Skeletal muscle satellite cell (primary cell): ENCODE results near the gene HRH3.
A peak's percentile ranks its signal among the peaks of the same experiment; 100 is the strongest.

ENCODE experiments used
- H3K27me3 ChIP-seq: 2 replicates; pipeline ENCODE4 v1.7.0; 2013; ENCODE audit warnings: low read length; ENCODE audit not compliant: control insufficient read depth, insufficient read depth
- H3K36me3 ChIP-seq: 2 replicates; pipeline ENCODE4 v1.7.0; 2013; ENCODE audit warnings: mild to moderate bottlenecking, control low read depth, low read length; ENCODE audit not compliant: insufficient read depth
- H3K4me1 ChIP-seq: 2 replicates; pipeline ENCODE4 v1.7.0; 2013; ENCODE audit warnings: low read length; ENCODE audit not compliant: control insufficient read depth, insufficient read depth
- H3K4me2 ChIP-seq: 2 replicates; pipeline ENCODE4 v1.7.0; 2013; ENCODE audit warnings: mild to moderate bottlenecking, low read length
- H3K4me3 ChIP-seq: 2 replicates; pipeline ENCODE4 v1.7.0; 2013; ENCODE audit warnings: low read length
- H3K9ac ChIP-seq: 2 replicates; pipeline ENCODE4 v1.7.0; 2013; ENCODE audit warnings: mild to moderate bottlenecking, low read depth, low read length, moderate library complexity
- H3K9me3 ChIP-seq: replicated peaks from 2 replicates; pipeline ENCODE4 v1.7.0; 2013; ENCODE audit warnings: mild to moderate bottlenecking, control low read depth, low read length

HRH3 gene

GRCh38 chr20:62211216-62211615, 8.9 kb downstream of the HRH3 start:
- H3K36me3 ChIP-seq = no peaks in the 10 kb centered on the region
- H3K4me2 ChIP-seq = no peak overlapping the region
- H3K9me3 ChIP-seq = no peaks in the 10 kb centered on the region
- no peaks in the 10 kb centered on the region for H3K4me1 ChIP-seq
- no peak overlapping the region for H3K4me3 ChIP-seq
- peaks cover 60% of the 10 kb centered on the region for H3K27me3 ChIP-seq
- H3K9ac ChIP-seq = no peak overlapping the region

GRCh38 chr20:62210496-62210855, 9.6 kb downstream of the HRH3 start:
- no peak overlapping the region for H3K4me3 ChIP-seq
- H3K9me3 ChIP-seq = no peaks in the 10 kb centered on the region
- no peak overlapping the region for H3K4me2 ChIP-seq
- peaks cover 53% of the 10 kb centered on the region for H3K27me3 ChIP-seq
- H3K9ac ChIP-seq = no peak overlapping the region
- H3K4me1 ChIP-seq = no peaks in the 10 kb centered on the region
- no peaks in the 10 kb centered on the region for H3K36me3 ChIP-seq

GRCh38 chr20:62209850-62210495, 10.1 kb downstream of the HRH3 start:
- peaks cover 48% of the 10 kb centered on the region for H3K27me3 ChIP-seq
- no peak overlapping the region for H3K9ac ChIP-seq
- H3K4me2 ChIP-seq = no peak overlapping the region
- H3K9me3 ChIP-seq = no peaks in the 10 kb centered on the region
- no peaks in the 10 kb centered on the region for H3K4me1 ChIP-seq
- H3K4me3 ChIP-seq = no peak overlapping the region
- no peaks in the 10 kb centered on the region for H3K36me3 ChIP-seq

- Histone ChIP-seq H3K9me3 (no peaks in the 10 kb centered on the region), H3K36me3 (no peaks in the 10 kb centered on the region), H3K4me3 (no peak overlapping the region), H3K4me1 (no peaks in the 10 kb centered on the region), H3K4me2 (no peak overlapping the region), H3K27me3 (peaks cover 39% of the 10 kb centered on the region), H3K9ac (no peak overlapping the region)
Measured at GRCh38 chr20:62208795-62209755, 11.0 kb downstream of the HRH3 start.

GRCh38 chr20:62208061-62208794, 11.8 kb downstream of the HRH3 start:
- Histone ChIP-seq H3K4me1 (peaks cover 7% of the 10 kb centered on the region), H3K9me3 (no peaks in the 10 kb centered on the region), H3K4me3 (no peak overlapping the region), H3K4me2 (no peak overlapping the region), H3K27me3 (peaks cover 34% of the 10 kb centered on the region), H3K9ac (no peak overlapping the region), H3K36me3 (peaks cover 3% of the 10 kb centered on the region)

- H3K4me1 ChIP-seq = peaks cover 22% of the 10 kb centered on the region
- H3K9ac ChIP-seq = no peak overlapping the region
- H3K4me2 ChIP-seq = no peak overlapping the region
- peaks cover 24% of the 10 kb centered on the region for H3K27me3 ChIP-seq
- no peaks in the 10 kb centered on the region for H3K9me3 ChIP-seq
- H3K4me3 ChIP-seq = no peak overlapping the region
- peaks cover 11% of the 10 kb centered on the region for H3K36me3 ChIP-seq
Measured at GRCh38 chr20:62206388-62206775, 13.7 kb downstream of the HRH3 start.

GRCh38 chr20:62205618-62206387, 14.3 kb downstream of the HRH3 start:
- H3K4me3 ChIP-seq = no peak overlapping the region
- peaks cover 25% of the 10 kb centered on the region for H3K4me1 ChIP-seq
- no peaks in the 10 kb centered on the region for H3K9me3 ChIP-seq

GRCh38 chr20:62203378-62204030, 16.6 kb downstream of the HRH3 start:
- peaks cover 25% of the 10 kb centered on the region for H3K4me1 ChIP-seq
- no peaks in the 10 kb centered on the region for H3K9me3 ChIP-seq
- H3K4me3 ChIP-seq = no peak overlapping the region
- no peak overlapping the region for H3K9ac ChIP-seq
- peaks cover 34% of the 10 kb centered on the region for H3K36me3 ChIP-seq
- H3K4me2 ChIP-seq = peak overlapping the region; percentile 63
- no peaks in the 10 kb centered on the region for H3K27me3 ChIP-seq

More at GRCh38 chr20:62205618-62206387, 14.3 kb downstream of the HRH3 start:
- peaks cover 16% of the 10 kb centered on the region for H3K36me3 ChIP-seq
- no peak overlapping the region for H3K4me2 ChIP-seq
- H3K9ac ChIP-seq = no peak overlapping the region
- H3K27me3 ChIP-seq = peaks cover 19% of the 10 kb centered on the region

- peaks cover 25% of the 10 kb centered on the region for H3K4me1 ChIP-seq
- H3K4me3 ChIP-seq = no peak overlapping the region
- peaks cover 40% of the 10 kb centered on the region for H3K36me3 ChIP-seq
- H3K27me3 ChIP-seq = no peaks in the 10 kb centered on the region
- H3K9me3 ChIP-seq = no peaks in the 10 kb centered on the region
- peak overlapping the region; percentile 63 for H3K4me2 ChIP-seq
- H3K9ac ChIP-seq = no peak overlapping the region
Measured at GRCh38 chr20:62202676-62203377, 17.3 kb downstream of the HRH3 start.

GRCh38 chr20:62202083-62202395, 18.0 kb downstream of the HRH3 start:
- peaks cover 45% of the 10 kb centered on the region for H3K36me3 ChIP-seq
- H3K9ac ChIP-seq = no peak overlapping the region
- peaks cover 25% of the 10 kb centered on the region for H3K4me1 ChIP-seq
- no peaks in the 10 kb centered on the region for H3K27me3 ChIP-seq
- no peaks in the 10 kb centered on the region for H3K9me3 ChIP-seq
- H3K4me2 ChIP-seq = no peak overlapping the region
- no peak overlapping the region for H3K4me3 ChIP-seq
